Esophagus muscularis mucosa (tissue), 3 donors: Measurements from ENCODE around the gene IDE.
"Not testable (repeated sequence)": the region's sequence is repeated elsewhere in the genome, so short reads cannot be mapped to it uniquely, and the experiment has no call there.

ENCODE experiments used
- POLR2A ChIP-seq: fragments of 450-650 bp; IDR thresholded peaks from one replicate; pipeline ENCODE4 v1.6.1; 2017; ENCODE audit warnings: antibody characterized with exemption, moderate library complexity, mild to moderate bottlenecking, low read depth
- POLR2AphosphoS5 ChIP-seq, 2 donors: sonication (generic); formaldehyde crosslinking; IDR thresholded peaks; one replicate each; pipeline ENCODE4 v1.6.1; 2017; ENCODE audit warnings: antibody characterized with exemption in 2 of 2
- TF ChIP-seq, protein P1 (sequence below), 3 experiments: fragments of 200-600 bp in 2 of 3; fragments of 450-650 bp in 1 of 3; sonication (generic) in 2 of 3; IDR thresholded peaks; one replicate each; pipeline ENCODE4 v1.5.1; 2017 to 2019; ENCODE audit warnings: antibody characterized with exemption in 3 of 3, mild to moderate bottlenecking in 2 of 3, moderate library complexity in 1 of 3

DNA sequence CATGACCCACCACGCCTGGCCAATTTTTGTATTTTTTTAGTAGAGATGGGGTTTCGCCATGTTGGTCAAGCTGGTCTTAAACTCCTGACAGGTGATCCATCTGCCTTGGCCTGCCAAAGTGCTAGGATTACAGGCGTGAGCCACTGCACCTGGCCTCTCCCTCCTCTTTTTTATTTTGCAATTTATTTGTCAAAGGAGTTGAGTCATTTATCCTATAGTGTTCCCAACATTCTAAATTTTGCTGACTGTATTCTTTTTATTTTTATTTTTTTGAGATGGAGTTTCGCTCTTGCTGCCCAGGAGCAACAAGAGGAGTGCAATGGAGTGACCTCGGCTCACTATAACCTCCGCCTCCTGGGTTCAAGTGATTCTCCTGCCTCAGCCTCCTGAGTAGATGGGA is 8.5 kb upstream of the IDE start:
- TF ChIP-seq, protein P1, sequence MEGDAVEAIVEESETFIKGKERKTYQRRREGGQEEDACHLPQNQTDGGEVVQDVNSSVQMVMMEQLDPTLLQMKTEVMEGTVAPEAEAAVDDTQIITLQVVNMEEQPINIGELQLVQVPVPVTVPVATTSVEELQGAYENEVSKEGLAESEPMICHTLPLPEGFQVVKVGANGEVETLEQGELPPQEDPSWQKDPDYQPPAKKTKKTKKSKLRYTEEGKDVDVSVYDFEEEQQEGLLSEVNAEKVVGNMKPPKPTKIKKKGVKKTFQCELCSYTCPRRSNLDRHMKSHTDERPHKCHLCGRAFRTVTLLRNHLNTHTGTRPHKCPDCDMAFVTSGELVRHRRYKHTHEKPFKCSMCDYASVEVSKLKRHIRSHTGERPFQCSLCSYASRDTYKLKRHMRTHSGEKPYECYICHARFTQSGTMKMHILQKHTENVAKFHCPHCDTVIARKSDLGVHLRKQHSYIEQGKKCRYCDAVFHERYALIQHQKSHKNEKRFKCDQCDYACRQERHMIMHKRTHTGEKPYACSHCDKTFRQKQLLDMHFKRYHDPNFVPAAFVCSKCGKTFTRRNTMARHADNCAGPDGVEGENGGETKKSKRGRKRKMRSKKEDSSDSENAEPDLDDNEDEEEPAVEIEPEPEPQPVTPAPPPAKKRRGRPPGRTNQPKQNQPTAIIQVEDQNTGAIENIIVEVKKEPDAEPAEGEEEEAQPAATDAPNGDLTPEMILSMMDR (IDR thresholded peaks at IDR 0.05) = not testable (repeated sequence)
- not testable (repeated sequence) for TF ChIP-seq POLR2AphosphoS5 (IDR thresholded peaks at IDR 0.05); POLR2A
